ENCODE data around the gene C1QTNF8.

The C1QTNF8 gene

DNA sequence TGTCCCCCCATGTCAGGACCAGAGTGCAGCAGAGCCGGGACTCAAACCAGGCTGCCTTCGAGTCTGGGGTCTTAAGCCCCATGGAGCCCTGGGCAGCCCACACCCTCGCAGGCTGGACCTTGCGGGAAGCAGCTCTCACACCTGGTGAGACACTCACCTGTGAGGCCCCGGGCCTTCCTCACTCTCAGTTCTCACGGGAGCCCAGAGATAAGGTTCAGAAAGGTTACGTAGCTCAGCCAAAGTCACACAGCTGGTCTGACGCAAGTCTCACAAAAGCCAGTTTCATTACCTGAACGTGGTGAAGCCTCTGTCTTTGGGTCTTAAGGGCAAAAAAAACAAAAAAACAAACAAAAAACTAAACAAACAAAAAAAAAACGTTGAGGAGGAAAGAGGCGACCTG, 56.3 kb downstream of the C1QTNF8 start:
- DNase-seq = no peak

DNA sequence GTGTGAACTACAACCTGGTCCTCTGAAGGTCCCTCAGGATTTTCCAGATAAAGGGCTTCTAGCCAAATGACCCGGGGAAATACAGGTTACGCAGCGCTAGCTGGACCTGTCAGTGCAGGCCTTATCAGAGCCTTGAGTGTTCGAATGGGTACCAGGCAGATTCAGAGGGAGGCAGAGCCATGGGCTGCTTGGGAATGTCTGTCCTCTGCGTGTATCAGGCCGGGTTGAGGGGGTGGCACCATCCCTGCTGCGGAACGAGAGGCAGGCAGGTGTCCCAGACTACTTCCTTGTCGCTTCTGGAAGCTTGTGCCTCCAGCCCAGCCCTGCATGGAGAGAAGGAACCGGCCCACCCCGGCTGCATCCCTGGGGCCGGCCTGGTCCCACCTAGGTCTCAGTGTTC, 57.1 kb downstream of the C1QTNF8 start:
- no peak for DNase-seq

All from activated naive CD4-positive, alpha-beta T cell (primary cell).